ENCODE measurements around the gene HAT1.

DNA sequence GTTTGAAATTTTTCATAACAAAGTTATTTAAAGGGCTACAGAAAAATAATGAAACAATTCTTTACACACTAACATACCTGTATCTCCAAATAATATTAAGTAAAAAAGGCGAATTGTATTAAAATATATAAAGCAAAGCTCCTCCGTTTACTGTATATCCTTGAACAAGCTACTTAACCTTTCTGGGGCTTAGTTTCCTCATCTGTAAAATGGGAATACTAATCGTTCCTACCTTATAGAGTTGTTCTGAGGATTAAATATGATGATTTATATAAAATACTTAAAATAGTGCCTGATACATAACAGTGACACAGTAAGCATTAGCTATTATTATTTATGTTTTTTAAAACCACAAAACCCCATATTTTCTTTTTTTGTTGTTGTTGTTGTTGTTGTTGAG, 41.5 kb upstream of the HAT1 start:
- no peak for TF ChIP-seq ZNF274 (IDR thresholded peaks at IDR 0.05; ENCODE audit: low read depth, low read length)
- no peak for TF ChIP-seq YY1 (IDR thresholded peaks at IDR 0.05; ENCODE audit: insufficient read depth, insufficient read length)
- TF ChIP-seq SUZ12 (IDR thresholded peaks at IDR 0.05; ENCODE audit: extremely low read depth, insufficient read depth, insufficient read length), result no peak
